Activated naive CD4-positive, alpha-beta T cell treated with anti-CD3 and anti-CD28 coated beads, Interleukin-2, amount 10 ng/mL, durations not matched to agents 7 days and 5 days (primary cell): ENCODE data around the gene POSTN.

Experiments used
- CTCF ChIA-PET: fragments of 350-600 bp; sonication (Branson Sonifier 250); formaldehyde crosslinking; loops from one replicate; lab custom pipeline; 2021; ENCODE audit warnings: antibody characterized with exemption; lab: Charles Lee
- DNase-seq: peaks from one replicate; pipeline ENCODE4 v3.0.0-alpha.2; 2020
- H3K27ac Mint-ChIP-seq: one replicate; pipeline ENCODE4 v1.8.0; 2021; ENCODE audit warnings: mild to moderate bottlenecking, moderate library complexity, mixed read lengths
- H3K27me3 Mint-ChIP-seq: one replicate; pipeline ENCODE4 v1.8.0; 2021; ENCODE audit warnings: mild to moderate bottlenecking, mixed read lengths
- H3K36me3 Mint-ChIP-seq: one replicate; pipeline ENCODE4 v1.8.0; 2021; ENCODE audit warnings: mixed read lengths
- H3K4me1 Mint-ChIP-seq: one replicate; pipeline ENCODE4 v1.8.0; 2021; ENCODE audit warnings: mixed read lengths
- H3K4me3 Mint-ChIP-seq: one replicate; pipeline ENCODE4 v1.8.0; 2021; ENCODE audit warnings: mild to moderate bottlenecking, moderate library complexity, mixed read lengths
- H3K9me3 Mint-ChIP-seq: one replicate; pipeline ENCODE4 v1.8.0; 2021; ENCODE audit warnings: mixed read lengths

POSTN gene

DNA sequence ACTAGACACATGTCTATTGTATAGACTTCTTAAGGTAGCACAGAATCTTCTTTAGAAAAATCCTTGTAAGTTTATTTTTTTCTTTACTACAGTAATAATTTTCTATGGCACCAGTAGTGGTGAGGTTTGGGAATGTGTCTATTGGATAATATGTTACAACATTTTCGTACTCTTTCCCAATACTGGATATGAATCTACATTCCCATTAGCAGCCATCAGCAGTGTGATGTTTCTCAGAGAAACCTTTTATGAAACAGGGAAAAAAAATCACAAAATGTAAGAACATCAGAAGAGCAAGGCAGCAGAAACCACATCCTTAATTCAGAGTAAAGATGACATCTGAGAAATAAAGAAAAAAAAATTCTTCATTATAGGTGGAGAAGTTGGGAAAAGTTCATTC is 83.3 kb downstream of the POSTN start:
- DNase-seq: no peak

More for the DNA sequence above, 83.3 kb downstream of the POSTN start:
- H3K4me3 Mint-ChIP-seq: no peak overlapping the region
- no peaks in the 10 kb centered on the region for H3K4me1 Mint-ChIP-seq
- no peaks in the 10 kb centered on the region for H3K36me3 Mint-ChIP-seq
- CTCF ChIA-PET: no interaction called here
- peaks cover 3% of the 10 kb centered on the region for H3K9me3 Mint-ChIP-seq
- no peaks in the 10 kb centered on the region for H3K27me3 Mint-ChIP-seq
- H3K27ac Mint-ChIP-seq: no peak overlapping the region
